HepG2 (cell line): ENCODE data around the gene STARD10. TPM values are rescaled to one million over a fixed set of nuclear protein-coding genes. Genes with fewer than 3 reads are reported as not detected.

Experiments
- ATAC-seq: fragments of 200-7000 bp; cut with Tn5 transposase; 3 replicates; pipeline ENCODE4 v1.9.1; 2020; ENCODE audit warnings: mild to moderate bottlenecking, moderate library complexity
- BruUV-seq: library from RNA; stranded (reverse); fragments of 400-500 nt; replicated peaks from 2 replicates; lab custom pipeline; 2021; lab: Mats Ljungman, UMichigan
- CTCF ChIA-PET: fragments of 300-600 bp; formaldehyde crosslinking; extraction: SDS; loops from one replicate; lab custom pipeline; 2021; ENCODE audit warnings: low total read pairs, inconsistent platforms, low intra/inter-chr PET ratio; lab: Yijun Ruan, JAX
- POLR2A ChIA-PET: fragments of 350-600 bp; sonication (Branson Sonifier 250); formaldehyde crosslinking; loops from one replicate; lab custom pipeline; 2020; ENCODE audit warnings: antibody characterized with exemption, inconsistent platforms; lab: Yijun Ruan, JAX
- DNase-seq: peaks from one replicate; pipeline ENCODE4 v3.0.0-alpha.2; 2015; ENCODE audit warnings: low spot score
- FAIRE-seq: peaks from 3 replicates; lab custom pipeline; 2011; peaks lifted over from hg19 to GRCh38; lab: Jason Lieb, UNC
- H2AFZ ChIP-seq: one replicate; pipeline ENCODE4 v1.6.1; 2011; ENCODE audit warnings: low read length, inconsistent platforms
- H3K27ac ChIP-seq: fragments of 300-600 bp; 3 replicates; pipeline ENCODE4 v1.8.0; 2011; ENCODE audit warnings: mixed run types, mild to moderate bottlenecking, mixed read lengths, low read length, inconsistent platforms; ENCODE audit not compliant: insufficient read depth; ENCODE audit errors: extremely low read length
- H3K27me3 ChIP-seq, 2 experiments: fragments of 200-600 bp in 1 of 2; 2 replicates in 1 of 2; 3 replicates in 1 of 2; pipeline versions ENCODE4 v1.6.0 to v1.8.0; 2011; ENCODE audit warnings: low read length in 2 of 2, mild to moderate bottlenecking in 2 of 2, moderate library complexity in 2 of 2, inconsistent platforms in 1 of 2; ENCODE audit not compliant: insufficient read depth in 2 of 2, control insufficient read depth in 1 of 2
- H3K36me3 ChIP-seq, 2 experiments: fragments of 200-600 bp in 1 of 2; replicated peaks in 1 of 2; 2 replicates in 1 of 2; 3 replicates in 1 of 2; pipeline versions ENCODE4 v1.5.1 to v1.8.0; 2011; ENCODE audit warnings: low read length in 2 of 2, inconsistent platforms in 1 of 2; ENCODE audit not compliant: insufficient read depth in 2 of 2, control insufficient read depth in 1 of 2
- H3K4me1 ChIP-seq: 2 replicates; pipeline ENCODE4 v1.5.1; 2012; ENCODE audit warnings: low read length, inconsistent platforms; ENCODE audit not compliant: insufficient read depth
- H3K4me2 ChIP-seq: 2 replicates; pipeline ENCODE4 v1.6.0; 2011; ENCODE audit warnings: low read depth, low read length, inconsistent platforms
- H3K4me3 ChIP-seq, 3 experiments: fragments of 200-600 bp in 1 of 3; sonication (generic), shearing (Covaris generic) in 1 of 3; replicated peaks in 1 of 3; 2 replicates each; pipeline ENCODE4 v1.5.1; 2011 to 2016; ENCODE audit warnings: low read length in 3 of 3, inconsistent platforms in 2 of 3, low read depth in 2 of 3, mild to moderate bottlenecking in 2 of 3, control low read depth in 1 of 3, mixed read lengths in 1 of 3; ENCODE audit not compliant: insufficient read depth in 1 of 3
- H3K79me2 ChIP-seq: one replicate; pipeline ENCODE4 v1.6.1; 2011; ENCODE audit warnings: low read length, inconsistent platforms; ENCODE audit not compliant: insufficient read depth
- H3K9ac ChIP-seq: 2 replicates; pipeline ENCODE4 v1.6.0; 2011; ENCODE audit warnings: mild to moderate bottlenecking, low read depth, low read length, inconsistent platforms; ENCODE audit not compliant: insufficient read depth
- H3K9me3 ChIP-seq: 2 replicates; pipeline ENCODE4 v1.5.1; 2012; ENCODE audit warnings: mild to moderate bottlenecking, low read length
- H4K20me1 ChIP-seq: 2 replicates; pipeline ENCODE4 v1.6.0; 2011; ENCODE audit warnings: inconsistent platforms, mild to moderate bottlenecking, low read length, moderate library complexity; ENCODE audit not compliant: insufficient read depth
- AKAP8 ChIP-seq: sonication (generic); formaldehyde crosslinking; IDR thresholded peaks from 2 replicates; pipeline ENCODE4 v1.5.1; 2020; ENCODE audit warnings: mild to moderate bottlenecking, missing genetic modification reagents
- ATF6 ChIP-seq: sonication (generic); formaldehyde crosslinking; conservative IDR thresholded peaks from 2 replicates; pipeline ENCODE4 v1.4.0; 2020; ENCODE audit warnings: missing genetic modification reagents
- ELF3 ChIP-seq: IDR thresholded peaks from 2 replicates; pipeline ENCODE4 v1.6.1; 2016; ENCODE audit warnings: missing genetic modification reagents, missing compliant biosample characterization
- FOXA3 ChIP-seq: IDR thresholded peaks from 2 replicates; pipeline ENCODE4 v1.6.1; 2016; ENCODE audit warnings: missing genetic modification reagents, missing compliant biosample characterization
- HNRNPL ChIP-seq: fragments of 200-400 bp; formaldehyde crosslinking; IDR thresholded peaks from 2 replicates; pipeline ENCODE4 v1.6.1; 2017; ENCODE audit warnings: mild to moderate bottlenecking, low read depth, low read length
- MAZ ChIP-seq, 2 experiments: sonication (generic) in 1 of 2; formaldehyde crosslinking in 1 of 2; IDR thresholded peaks; 2 replicates each; pipeline versions ENCODE4 v1.5.0 to v1.6.1; 2012 to 2020; ENCODE audit warnings: low read depth in 2 of 2, mild to moderate bottlenecking in 2 of 2, borderline replicate concordance in 1 of 2, improper control_type of control experiment in 1 of 2, low read length in 1 of 2, missing genetic modification reagents in 1 of 2, moderate library complexity in 1 of 2
- NR2F1 ChIP-seq, 2 experiments: fragments of 450-650 bp in 1 of 2; formaldehyde crosslinking in 1 of 2; IDR thresholded peaks; 2 replicates each; pipeline versions ENCODE4 v1.5.0 to v1.6.1; 2016 to 2020; ENCODE audit warnings: mild to moderate bottlenecking in 1 of 2, missing compliant biosample characterization in 1 of 2, missing genetic modification reagents in 1 of 2, moderate library complexity in 1 of 2
- SP5 ChIP-seq: IDR thresholded peaks from 2 replicates; pipeline ENCODE4 v1.6.1; 2016; ENCODE audit warnings: low read depth, borderline replicate concordance
- ZEB1 ChIP-seq: IDR thresholded peaks from 2 replicates; pipeline ENCODE4 v1.6.1; 2012; ENCODE audit warnings: mild to moderate bottlenecking, low read depth, inconsistent platforms; ENCODE audit not compliant: insufficient replicate concordance
- ZFP36L2 ChIP-seq: sonication (generic); formaldehyde crosslinking; IDR thresholded peaks from 2 replicates; pipeline ENCODE4 v1.4.0; 2020; ENCODE audit warnings: missing genetic modification reagents
- ZHX1 ChIP-seq: sonication (generic); formaldehyde crosslinking; IDR thresholded peaks from 2 replicates; pipeline ENCODE4 v1.8.1; 2022; ENCODE audit warnings: low read depth, mild to moderate bottlenecking, missing genetic modification reagents
- ZNF180 ChIP-seq: sonication (generic); formaldehyde crosslinking; IDR thresholded peaks from 2 replicates; pipeline ENCODE4 v1.4.0; 2020; ENCODE audit warnings: low read depth, missing genetic modification reagents, borderline replicate concordance
- ZNF556 ChIP-seq: sonication (generic); formaldehyde crosslinking; IDR thresholded peaks from 2 replicates; pipeline ENCODE4 v1.4.0; 2020; ENCODE audit warnings: mild to moderate bottlenecking, missing genetic modification reagents, borderline replicate concordance
- ZNF577 ChIP-seq: sonication (generic); formaldehyde crosslinking; IDR thresholded peaks from 2 replicates; pipeline ENCODE4 v1.4.0; 2020; ENCODE audit warnings: mild to moderate bottlenecking, low read depth, missing genetic modification reagents, borderline replicate concordance
- ZNF790 ChIP-seq: sonication (generic); formaldehyde crosslinking; IDR thresholded peaks from 2 replicates; pipeline ENCODE4 v1.8.0; 2022; ENCODE audit warnings: missing genetic modification reagents, mild to moderate bottlenecking, borderline replicate concordance
- ZNF839 ChIP-seq: sonication (generic); formaldehyde crosslinking; IDR thresholded peaks from 2 replicates; pipeline ENCODE4 v1.4.0; 2020; ENCODE audit warnings: missing genetic modification reagents, mild to moderate bottlenecking, borderline replicate concordance
- WGBS: methylation state at CpG from one replicate; pipeline ENCODE4 v1.1.6; 2017; ENCODE audit warnings: low lambda C conversion rate; 5-methylcytosine and 5-hydroxymethylcytosine counted together
- in situ Hi-C: cut with HindIII; loops from 2 replicates; pipeline ENCODE4 v1.10.0; 2017; ENCODE audit warnings: low pct_unique_long_range_greater_than_20kb; ENCODE audit not compliant: extremely low pct_ligation_motif_present
- intact Hi-C: fragments of 100-400 bp; cut with micrococcal nuclease; formaldehyde crosslinking; loops from one replicate; pipeline ENCODE4 v1.10.0; 2022; ENCODE audit not compliant: unreplicated experiment
- polyA plus RNA-seq, 8 experiments: library from polyadenylated mRNA; depleted of rRNA in 3 of 8; stranded (reverse) in 7 of 8; unstranded in 1 of 8; fragments of >200 nt; fragmentation: Illumina TruSeq in 4 of 8; extraction: Trizol in 4 of 8; gene quantifications; 2 replicates each; pipeline versions ENCODE4 v1.2.1 to v1.2.3, GENCODE V29; 2011 to 2016; ENCODE audit warnings: low read depth in 4 of 8, missing spikeins in 1 of 8, mixed read lengths in 1 of 8; ENCODE audit not compliant: insufficient read depth in 1 of 8
- total RNA-seq, 5 experiments: library from RNA; depleted of rRNA; stranded (reverse); fragments of >200 nt; fragmentation: Illumina TruSeq; extraction: Trizol; gene quantifications; 2 replicates each; pipeline ENCODE4 v1.2.3, GENCODE V29; 2016; ENCODE audit warnings: low read depth in 1 of 5

The STARD10 gene
- total and polyA plus RNA-seq, 2 of the 13 experiments (the other 11 are each of a cell fraction or from before 2014, with no cell fraction given), result 260 to 341 TPM

- TF ChIP-seq MAZ (IDR thresholded peaks at IDR 0.05; ENCODE audit: borderline replicate concordance, low read depth, low read length) (no peak), MAZ (CRISPR knock-in tag; IDR thresholded peaks at IDR 0.05; ENCODE audit: low read depth) (no peak), ELF3 (CRISPR knock-in tag) (no peak)
Observed at GRCh38 chr11:72744474-72744873, 49.4 kb downstream of the STARD10 start (continued).

- Histone ChIP-seq H3K36me3 (peaks cover 5 to 25% of the 10 kb centered on the region in 2 experiments; a peak in 3 of 5 replicates), H3K27ac (no peak overlapping the region), H3K4me2 (no peak overlapping the region), H3K9ac (peak overlapping the region; percentile 6; the same call in 1 of the 2 replicates), H3K27me3 (no peaks in the 10 kb centered on the region), H3K79me2 (peaks cover 88% of the 10 kb centered on the region), H4K20me1 (peaks cover 4% of the 10 kb centered on the region), H3K9me3 (no peaks in the 10 kb centered on the region), H2AFZ (no peak overlapping the region), H3K4me1 (peaks cover 78% of the 10 kb centered on the region), H3K4me3 (no peak overlapping the region)
- DNase-seq (no peak), FAIRE-seq (no peak), ATAC-seq (no peak)
- in situ Hi-C loops (no loop called here), intact Hi-C loops (no loop called here)
- 80% methylated on average over 4 of the region's 6 CpGs for WGBS
- CTCF ChIA-PET, result no interaction called here
- BruUV-seq, result no TSS peak
- POLR2A ChIA-PET, result no interaction called here
- no peak for TF ChIP-seq ATF6 (CRISPR knock-in tag)
- TF ChIP-seq ZHX1, result no peak
- no peak for TF ChIP-seq SP5 (CRISPR knock-in tag)
- no peak for TF ChIP-seq ZEB1
- TF ChIP-seq HNRNPL, result no peak
- TF ChIP-seq ZNF790 (CRISPR knock-in tag), result no peak
- TF ChIP-seq ZNF180 (CRISPR knock-in tag), result no peak
- TF ChIP-seq AKAP8, result no peak
- TF ChIP-seq ZNF839 (CRISPR knock-in tag), result no peak
- no peak for TF ChIP-seq FOXA3 (CRISPR knock-in tag)
- TF ChIP-seq NR2F1 (CRISPR knock-in tag; IDR thresholded peaks at IDR 0.05), result no peak
- TF ChIP-seq ZNF556 (CRISPR knock-in tag), result no peak
- TF ChIP-seq ZFP36L2, result no peak
- no peak for TF ChIP-seq ZNF577 (CRISPR knock-in tag)
Observed at GRCh38 chr11:72743321-72744221, 50.3 kb downstream of the STARD10 start.
